T follicular helper cell (primary cell): Measurements from ENCODE around the gene RAB3B.
"Not testable (repeated sequence)": the region's sequence is repeated elsewhere in the genome, so short reads cannot be mapped to it uniquely, and the experiment has no call there.

Experiments
- DNase-seq: peaks from one replicate; pipeline ENCODE4 v3.0.0-alpha.2; 2020; ENCODE audit warnings: low read depth

RAB3B gene

DNA sequence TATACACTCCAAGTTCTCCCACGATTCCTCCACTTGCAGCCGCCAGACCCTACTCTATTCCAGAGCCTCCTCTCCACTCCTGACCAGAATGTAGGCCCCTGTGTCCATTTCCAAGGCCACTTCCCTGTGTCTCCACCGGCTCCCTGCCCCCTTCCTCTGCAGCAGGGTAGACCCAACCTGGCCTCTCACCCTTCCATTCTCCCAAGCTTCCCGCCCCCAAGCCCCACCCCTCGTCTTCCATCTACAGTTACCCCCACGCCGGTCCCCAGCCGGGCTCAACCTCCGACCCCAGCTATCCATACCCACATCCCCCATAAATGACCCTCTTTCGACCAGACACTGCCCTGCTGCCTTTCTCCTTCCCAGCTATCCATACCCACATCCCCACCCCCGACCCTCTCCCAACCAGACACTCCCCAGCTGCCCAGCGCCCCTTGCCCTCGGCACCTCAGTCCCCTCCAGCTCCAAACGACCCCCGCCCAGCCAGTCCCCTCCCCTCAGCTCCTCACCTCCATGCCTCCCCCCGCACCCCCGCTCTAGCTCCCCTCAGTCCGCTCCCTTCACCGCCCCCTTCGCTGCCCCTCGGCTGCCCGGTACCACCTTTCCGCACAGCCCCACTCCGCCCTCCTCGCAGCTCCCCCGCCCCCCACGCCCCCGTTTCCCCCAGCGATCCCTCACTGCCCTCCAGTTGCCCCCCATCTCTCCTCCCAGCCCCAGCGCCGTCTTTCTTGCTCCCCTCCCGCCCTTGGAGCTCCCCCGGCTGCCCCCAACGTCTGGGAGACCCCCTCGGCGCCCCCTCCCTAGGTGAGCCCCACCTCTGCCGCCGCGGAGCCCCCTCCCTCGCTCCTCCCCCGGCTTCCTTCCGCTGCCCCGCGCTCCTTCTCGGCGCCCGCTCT, 670 bp downstream of the RAB3B start:
- no peak for DNase-seq

GRCh38 chr1:51988254-51988653, 2.2 kb downstream of the RAB3B start:
- DNase-seq, result no peak

DNA sequence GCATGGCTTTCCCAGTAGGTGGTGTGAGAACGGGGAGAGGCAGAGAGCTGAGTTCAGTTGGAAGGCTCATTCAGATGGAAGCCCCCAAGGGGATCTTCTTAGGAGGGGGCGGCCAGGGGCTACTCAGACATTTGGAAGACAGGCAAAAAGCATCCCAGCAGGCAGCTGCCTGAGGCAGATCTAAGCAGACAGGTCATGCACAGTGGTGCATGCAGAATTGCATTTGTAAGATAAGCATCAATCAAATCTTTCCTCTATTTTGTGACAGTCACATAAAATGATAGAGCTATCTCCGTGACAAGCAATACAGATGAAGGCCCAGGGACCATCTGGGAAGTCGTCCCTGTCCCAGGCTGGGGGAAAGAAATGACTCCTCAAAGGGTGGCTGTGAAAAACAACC, 3.8 kb downstream of the RAB3B start:
- no peak for DNase-seq

- no peak for DNase-seq
Observed at GRCh38 chr1:51982161-51982560, 8.3 kb downstream of the RAB3B start.

DNA sequence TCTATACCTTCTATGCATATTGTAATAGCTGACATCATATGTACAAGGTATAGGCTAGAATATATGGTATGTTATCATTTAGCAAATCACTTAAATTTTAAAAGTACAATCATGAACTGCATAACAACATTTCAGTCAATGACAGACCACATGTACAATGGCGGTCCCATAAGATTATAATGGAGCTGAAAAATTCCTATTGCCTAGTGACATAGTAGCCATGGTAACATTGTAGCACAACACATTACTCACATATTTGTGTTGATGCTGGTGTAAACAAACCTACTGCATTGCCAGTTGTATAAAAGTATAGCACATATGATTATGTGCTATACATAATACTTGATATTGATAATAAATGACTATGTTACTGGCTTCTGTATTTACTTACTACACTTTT, 8.9 kb downstream of the RAB3B start:
- no peak for DNase-seq

- no peak for DNase-seq
Observed at GRCh38 chr1:51978099-51978498, 12.4 kb downstream of the RAB3B start.

DNA sequence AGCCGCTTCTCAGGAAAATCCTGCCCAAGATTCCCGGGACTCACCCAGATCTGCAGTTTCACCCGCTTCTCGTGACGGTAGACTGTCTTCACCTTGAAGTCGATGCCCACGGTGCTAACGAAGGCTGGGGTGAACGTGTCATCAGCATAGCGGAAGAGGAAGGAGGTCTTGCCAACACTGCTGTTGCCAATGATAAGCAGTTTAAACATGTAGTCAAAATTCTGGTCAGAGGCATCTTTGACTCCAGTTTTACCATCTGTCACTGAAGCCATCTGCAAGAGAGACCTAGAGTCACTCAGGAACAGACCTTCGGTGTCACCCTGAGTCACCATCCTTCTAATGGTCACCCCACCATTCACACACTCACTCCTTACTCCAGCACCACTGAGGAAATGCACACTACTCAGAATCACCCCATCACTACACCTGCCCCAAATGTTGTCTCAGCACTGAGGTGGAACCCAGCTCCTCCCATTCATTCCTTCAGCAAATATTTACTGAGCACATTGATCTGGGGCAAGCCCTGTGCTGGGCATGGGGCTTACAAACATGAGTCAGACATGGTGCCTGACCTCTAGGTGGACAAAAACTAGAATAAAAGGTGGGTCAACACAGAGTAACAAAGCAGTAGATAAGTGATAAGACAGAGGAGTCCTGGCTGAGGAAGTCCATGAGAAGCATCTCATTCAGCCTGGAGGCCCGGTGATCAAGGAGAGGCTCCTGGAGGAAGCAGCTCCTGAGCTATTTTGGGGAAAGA, 13.5 kb downstream of the RAB3B start:
- no peak for DNase-seq

DNA sequence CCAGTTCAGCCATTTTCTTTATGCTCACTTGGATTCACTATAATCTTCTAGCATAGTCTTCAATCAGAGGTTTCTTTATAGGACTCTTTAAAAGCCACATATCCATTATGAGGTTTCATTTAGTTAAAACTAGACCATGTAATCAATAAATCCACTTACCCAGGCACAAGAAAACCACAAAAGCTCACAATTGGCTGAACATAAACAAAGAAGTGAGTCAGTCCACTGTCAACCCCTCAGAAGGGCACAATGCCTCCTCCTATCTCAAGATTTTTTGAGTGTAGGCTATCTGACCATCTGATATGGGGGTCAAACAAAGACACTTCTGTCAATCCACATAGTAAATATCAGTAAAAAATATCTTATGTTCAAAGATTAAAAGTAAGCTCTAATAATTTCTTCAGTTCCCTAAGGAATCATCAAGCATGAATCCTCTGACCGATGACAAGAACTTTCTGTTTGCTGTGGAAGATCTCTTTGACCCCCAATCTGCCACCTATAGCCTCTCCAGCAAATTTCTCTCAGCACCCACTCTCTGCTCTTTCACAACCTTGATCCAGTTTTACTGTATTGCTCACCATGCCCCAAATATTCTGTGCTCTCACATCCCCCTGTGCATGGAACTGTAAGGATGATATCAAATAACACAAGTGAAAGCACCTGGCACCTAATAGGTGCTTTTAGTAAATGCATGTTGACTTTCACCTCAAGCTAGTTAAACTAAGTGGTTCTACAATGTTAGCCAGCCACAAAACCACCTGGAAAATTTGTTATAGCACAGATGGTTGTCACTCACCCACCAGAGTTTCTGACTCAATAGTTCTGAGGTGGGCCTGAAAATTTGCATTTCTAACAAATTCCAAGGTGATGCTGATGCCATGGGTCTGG, 16.7 kb downstream of the RAB3B start:
- DNase-seq, result no peak

- DNase-seq, result no peak
Observed at GRCh38 chr1:51969038-51969705, 21.3 kb downstream of the RAB3B start.

DNA sequence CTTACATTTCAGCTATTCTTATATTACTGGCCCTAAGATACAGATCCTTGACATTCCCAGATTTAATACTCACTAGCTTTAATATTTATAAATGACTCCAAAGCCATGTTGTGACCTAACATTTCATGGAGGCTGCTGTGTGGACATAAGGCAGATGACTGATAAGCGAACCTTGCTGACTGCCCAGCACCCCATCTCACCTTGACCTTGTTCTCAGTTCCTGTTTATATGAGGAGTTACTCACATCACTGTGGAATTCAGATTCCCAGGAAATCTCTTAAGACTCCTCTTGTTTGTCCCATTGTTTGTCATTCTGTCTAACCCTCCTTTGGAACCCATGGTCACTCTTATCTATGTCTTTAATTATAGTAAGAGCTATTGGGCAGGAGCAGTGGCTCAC, 21.9 kb downstream of the RAB3B start:
- DNase-seq, result no peak

GRCh38 chr1:51967213-51967791, 23.2 kb downstream of the RAB3B start:
- not testable (repeated sequence) for DNase-seq

DNA sequence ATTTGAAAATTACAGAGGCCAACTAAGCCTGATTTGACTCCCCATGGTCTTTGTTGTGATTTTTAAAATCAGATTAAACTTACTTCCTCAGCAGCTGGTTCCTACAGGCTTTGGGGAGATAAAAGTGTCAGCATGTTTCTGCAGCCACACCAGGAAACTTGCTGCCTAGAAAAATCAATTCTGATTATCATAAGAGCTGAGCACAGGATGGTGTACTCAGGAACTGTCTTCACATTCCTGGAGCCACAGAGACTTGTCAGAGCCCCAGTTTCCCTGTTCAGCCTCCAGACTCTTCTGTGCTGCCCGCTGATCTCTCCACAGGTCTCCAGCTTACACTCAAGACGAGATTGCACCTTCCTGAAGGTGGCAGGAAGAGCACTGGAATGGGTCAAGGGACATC, 23.9 kb downstream of the RAB3B start:
- no peak for DNase-seq

- DNase-seq, result no peak
Observed at GRCh38 chr1:51964309-51964696, 26.2 kb downstream of the RAB3B start.

- DNase-seq, result no peak
Observed at GRCh38 chr1:51963592-51964308, 26.8 kb downstream of the RAB3B start.

GRCh38 chr1:51962486-51963356, 27.8 kb downstream of the RAB3B start:
- DNase-seq, result no peak

GRCh38 chr1:51961954-51962353, 28.5 kb downstream of the RAB3B start:
- no peak for DNase-seq

DNA sequence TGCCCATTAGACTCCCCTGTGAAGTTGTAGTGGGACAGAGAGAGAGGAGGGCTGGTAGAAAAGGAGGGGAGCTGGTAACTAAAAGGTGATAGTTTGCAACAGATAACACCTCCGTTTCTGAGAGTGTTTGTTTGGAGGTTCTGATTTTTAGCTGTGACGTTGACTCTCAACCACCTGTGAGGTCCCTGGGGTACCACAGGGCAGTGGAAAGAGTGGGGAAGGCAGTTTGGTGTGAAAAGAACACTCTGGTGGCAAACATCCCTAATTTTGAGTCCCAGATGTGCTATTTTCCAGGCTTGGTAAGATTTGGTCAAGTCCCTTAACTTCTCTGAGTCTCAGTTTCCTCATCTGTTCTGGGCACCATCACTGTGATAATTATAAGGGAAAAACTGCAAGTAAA, 29.3 kb downstream of the RAB3B start:
- no peak for DNase-seq

DNA sequence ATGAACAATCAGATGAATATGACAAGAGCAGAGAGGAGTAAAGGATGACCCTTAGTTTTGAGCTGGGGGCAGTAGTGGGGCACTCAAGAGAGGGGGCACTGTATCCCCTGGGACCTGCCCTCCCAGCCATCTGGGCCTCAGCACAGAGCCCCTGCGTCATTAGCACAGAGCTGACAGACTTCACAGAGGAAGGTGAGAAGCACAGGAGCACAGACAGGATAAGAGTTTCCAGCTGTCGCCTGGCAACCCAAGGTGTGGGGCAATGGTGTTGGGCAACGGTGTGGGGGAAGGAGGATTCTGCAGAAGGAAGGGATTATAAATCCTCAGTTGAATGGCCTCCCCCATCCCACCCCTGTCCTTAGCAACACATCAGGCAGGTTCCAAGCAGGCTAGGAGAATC, 30.2 kb downstream of the RAB3B start:
- DNase-seq, result no peak

- DNase-seq, result no peak
Observed at GRCh38 chr1:51958824-51959223, 31.7 kb downstream of the RAB3B start.

DNA sequence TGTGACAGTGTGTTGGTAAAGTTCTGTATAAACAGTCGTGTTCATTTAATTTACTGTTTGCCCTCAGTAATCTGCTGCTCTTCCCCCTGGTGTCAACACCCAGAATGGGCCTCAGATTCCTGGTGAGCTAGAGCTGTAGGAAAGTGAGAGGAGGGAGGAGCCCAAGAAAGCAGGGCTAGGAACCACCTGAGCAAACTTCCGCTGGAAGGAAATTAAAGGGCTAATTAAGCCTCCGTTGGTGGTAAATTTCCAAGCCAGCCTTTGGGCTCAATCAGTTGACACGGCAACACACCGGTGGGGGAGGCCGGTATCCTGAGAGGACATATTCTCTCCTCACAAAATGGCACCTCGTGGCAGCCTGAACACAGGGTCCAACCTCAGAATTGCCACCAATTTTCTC, 32.9 kb downstream of the RAB3B start:
- DNase-seq, result no peak
